ENCODE measurements around the gene RAET1G. TPM values are rescaled to one million over a fixed set of nuclear protein-coding genes. Genes with fewer than 3 reads are reported as not detected.

The RAET1G gene
- total and polyA plus RNA-seq, 2 donors (not counting 3 experiments of a cell fraction or from before 2014, with no cell fraction given) = 1.6 to 2.1 TPM

GRCh38 chr6:149962461-149963211 is 39.7 kb upstream of the RAET1G start:
- intact Hi-C loops (cut with micrococcal nuclease) (loop anchor here (2.0 kb wide), 1 partner anchor 28 kb away; no protein-coding TSS in a partner anchor), dilution Hi-C loops (cut with MboI; ENCODE audit: extremely low pct_ligation_motif_present, low sequenced_read_pairs) (no loop called here)
- Histone ChIP-seq H3K27me3 (ENCODE audit: control insufficient read depth in 2 of 2, insufficient read depth in 2 of 2, low read length in 2 of 2) (peaks cover 12 to 31% of the 10 kb centered on the region in 2 experiments), H3K4me3 (replicated peaks in 1 of 3; ENCODE audit: insufficient read depth in 1 of 3, low read depth in 1 of 3, low read length in 3 of 3) (no peak overlapping the region), H3K9ac (replicated peaks; ENCODE audit: extremely low read depth, insufficient read depth, low read length) (no peak overlapping the region), H4K20me1 (replicated peaks; ENCODE audit: control insufficient read depth, extremely low read depth, insufficient read depth, low read length) (no peaks in the 10 kb centered on the region), H2AFZ (ENCODE audit: low read depth, low read length) (peak overlapping the region; percentile 95), H3K9me3 (replicated peaks; ENCODE audit: control insufficient read depth, insufficient read depth, low read length) (no peaks in the 10 kb centered on the region), H3K4me2 (ENCODE audit: insufficient read depth, low read length) (peak overlapping the region; percentile 66), H3K9me1 (replicated peaks; ENCODE audit: control insufficient read depth, extremely low read depth, insufficient read depth, low read length) (no peaks in the 10 kb centered on the region), H3K79me2 (ENCODE audit: control insufficient read depth, insufficient read depth, low read length) (no peaks in the 10 kb centered on the region), H3K27ac (ENCODE audit: insufficient read depth, low read depth, low read length) (no peak overlapping the region), H3K4me1 (ENCODE audit: control insufficient read depth, extremely low read depth, insufficient read depth, low read length) (peaks cover 24% of the 10 kb centered on the region), H3K36me3 (ENCODE audit: control insufficient read depth in 2 of 2, extremely low read depth in 1 of 2, insufficient read depth in 2 of 2, low read length in 2 of 2) (no peaks in the 10 kb centered on the region)
- BruUV-seq (replicated peaks) = no TSS peak
- no peak for DNase-seq (ENCODE audit: low read depth, low spot score)
- TF ChIP-seq POLR2A (IDR thresholded peaks at IDR 0.05; ENCODE audit: low read depth, low read length) (no peak), EZH2 (IDR thresholded peaks at IDR 0.05; ENCODE audit: borderline replicate concordance, low read depth, low read length, severe bottlenecking) (no peak), JUN (IDR thresholded peaks at IDR 0.05; ENCODE audit: borderline replicate concordance, insufficient read depth, insufficient read length, low read depth) (no peak), CTCF (IDR thresholded peaks at IDR 0.05; ENCODE audit: extremely low read depth in 1 of 2, insufficient read depth in 1 of 2, low read depth in 1 of 2, low read length in 2 of 2) (no peak), MAX (IDR thresholded peaks at IDR 0.05; ENCODE audit: insufficient read depth, insufficient read length) (no peak), GATA2 (IDR thresholded peaks at IDR 0.05; ENCODE audit: insufficient read depth, insufficient read length, low read depth, low read length) (no peak), FOS (IDR thresholded peaks at IDR 0.05; ENCODE audit: borderline replicate concordance, insufficient read depth, low read length) (no peak), MYC (IDR thresholded peaks at IDR 0.05; ENCODE audit: low read depth, low read length) (no peak), POLR2AphosphoS5 (IDR thresholded peaks at IDR 0.05; ENCODE audit: insufficient read depth, low read depth, low read length) (no peak)
- ChIA-PET POLR2A (no interaction called here), CTCF (no interaction called here)
- no peak for FAIRE-seq

All from endothelial cell of umbilical vein (primary cell).